ENCODE data around the gene KCNA5.

DNA sequence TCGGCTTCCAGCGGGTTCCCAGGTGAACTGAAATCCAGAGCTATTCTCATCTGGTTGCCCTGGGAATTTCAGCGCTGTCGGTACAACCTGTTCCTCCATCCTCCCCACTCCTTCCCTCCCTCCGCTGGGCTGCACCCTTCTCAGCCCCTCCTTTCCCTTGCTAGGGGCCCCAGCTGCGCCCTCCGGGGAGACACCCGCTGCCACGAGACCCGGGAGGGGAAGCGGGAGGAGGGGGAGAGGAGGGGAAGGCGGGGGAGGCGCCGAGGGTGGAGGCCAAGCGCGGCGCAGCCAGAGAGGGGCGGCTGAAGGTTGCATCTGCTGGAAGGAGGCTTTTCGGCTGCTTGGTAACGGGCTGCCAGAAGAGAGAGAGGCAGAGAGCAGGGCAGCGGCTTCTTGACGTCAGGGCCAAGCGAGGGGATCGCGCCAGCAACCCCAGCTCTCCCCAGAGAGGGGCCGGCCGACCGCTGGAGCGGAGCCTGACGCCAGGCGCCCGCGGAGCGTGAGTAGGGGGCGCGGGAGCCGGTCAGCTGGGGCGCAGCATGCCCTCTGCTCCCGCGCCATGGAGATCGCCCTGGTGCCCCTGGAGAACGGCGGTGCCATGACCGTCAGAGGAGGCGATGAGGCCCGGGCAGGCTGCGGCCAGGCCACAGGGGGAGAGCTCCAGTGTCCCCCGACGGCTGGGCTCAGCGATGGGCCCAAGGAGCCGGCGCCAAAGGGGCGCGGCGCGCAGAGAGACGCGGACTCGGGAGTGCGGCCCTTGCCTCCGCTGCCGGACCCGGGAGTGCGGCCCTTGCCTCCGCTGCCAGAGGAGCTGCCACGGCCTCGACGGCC, at the start of gene KCNA5:
- TF ChIP-seq LEF1 (IDR thresholded peaks at IDR 0.05; ENCODE audit: borderline replicate concordance) (no peak), SUZ12 (IDR thresholded peaks at IDR 0.05) (no peak), ELF4 (IDR thresholded peaks at IDR 0.05) (no peak), FOXK2 (IDR thresholded peaks at IDR 0.05) (no peak), FOXM1 (IDR thresholded peaks at IDR 0.05; ENCODE audit: borderline replicate concordance) (no peak), L3MBTL2 (conservative IDR thresholded peaks at IDR 0.05) (no peak)

Data from HEK293T (cell line).